Smooth muscle cell (in vitro differentiated cells): ENCODE measurements around the gene HSFX1. TPM values are rescaled to one million over a fixed set of nuclear protein-coding genes. Genes with fewer than 3 reads are reported as not detected.

Source experiments
- DNase-seq: peaks from one replicate; lab custom pipeline; 2025; ENCODE audit not compliant: unreplicated experiment; lab: John Stamatoyannopoulos, UW
- H2AFZ ChIP-seq: fragments of 200-600 bp; sonication (generic); 2 replicates; pipeline ENCODE4 v1.6.0; 2016; ENCODE audit warnings: antibody characterized with exemption, low read depth, mild to moderate bottlenecking
- H3F3A ChIP-seq: fragments of 200-600 bp; sonication (generic); 2 replicates; pipeline ENCODE4 v1.6.0; 2017; ENCODE audit warnings: antibody characterized with exemption, low read depth
- H3K27ac ChIP-seq: fragments of 200-600 bp; sonication (generic); 2 replicates; pipeline ENCODE4 v1.5.1; 2016; ENCODE audit warnings: low read depth, mild to moderate bottlenecking
- H3K27me3 ChIP-seq: fragments of 200-600 bp; sonication (generic); 2 replicates; pipeline ENCODE4 v1.6.1; 2016; ENCODE audit warnings: low read depth, mild to moderate bottlenecking
- H3K36me3 ChIP-seq: fragments of 200-600 bp; sonication (generic); 2 replicates; pipeline ENCODE4 v1.5.1; 2016; ENCODE audit warnings: low read depth
- H3K4me1 ChIP-seq: fragments of 200-600 bp; sonication (generic); 2 replicates; pipeline ENCODE4 v1.5.1; 2016; ENCODE audit warnings: low read depth
- H3K4me2 ChIP-seq: fragments of 200-600 bp; sonication (generic); 2 replicates; pipeline ENCODE4 v1.6.0; 2016; ENCODE audit warnings: mild to moderate bottlenecking
- H3K4me3 ChIP-seq: fragments of 200-600 bp; sonication (generic); 2 replicates; pipeline ENCODE4 v1.5.1; 2016; ENCODE audit warnings: mild to moderate bottlenecking
- H3K79me2 ChIP-seq: fragments of 200-600 bp; sonication (generic); 2 replicates; pipeline ENCODE4 v1.6.0; 2016; ENCODE audit warnings: low read depth, mild to moderate bottlenecking
- H3K9ac ChIP-seq: fragments of 200-600 bp; sonication (generic); 2 replicates; pipeline ENCODE4 v1.6.0; 2016; ENCODE audit warnings: low read depth
- H3K9me3 ChIP-seq: fragments of 200-600 bp; sonication (generic); replicated peaks from 2 replicates; pipeline ENCODE4 v1.5.1; 2016; ENCODE audit warnings: low read depth
- H4K20me1 ChIP-seq: fragments of 200-600 bp; sonication (generic); 2 replicates; pipeline ENCODE4 v1.6.0; 2016; ENCODE audit warnings: low read depth
- CTCF ChIP-seq: fragments of 200-600 bp; sonication (generic); IDR thresholded peaks from 2 replicates; pipeline ENCODE4 v1.5.1; 2017; ENCODE audit warnings: borderline replicate concordance, mild to moderate bottlenecking, antibody characterized with exemption; ENCODE audit not compliant: insufficient read depth, poor library complexity, severe bottlenecking
- WGBS: methylation state at CpG from one replicate; pipeline ENCODE4 v1.1.7; 2016; ENCODE audit warnings: low lambda C conversion rate; 5-methylcytosine and 5-hydroxymethylcytosine counted together
- polyA plus RNA-seq: library from polyadenylated mRNA; unstranded; fragments of >200 nt; fragmentation: Nextera tagmentation; extraction: Ambion mirVana; gene quantifications from 2 replicates; pipeline ENCODE4 v1.2.1, GENCODE V29; 2016
- total RNA-seq: library from RNA; depleted of rRNA; stranded (reverse); fragments of >200 nt; gene quantifications from 2 replicates; pipeline ENCODE4 v1.2.3, GENCODE V29; 2014

HSFX1 gene
- total and polyA plus RNA-seq, 2 experiments from 2014 or later, result 0.31 to 1.1 TPM

GRCh38 chrX:149807747-149808458 is 34.0 kb downstream of the HSFX1 start:
- 86% methylated on average over 11 of the region's 12 CpGs for WGBS

DNA sequence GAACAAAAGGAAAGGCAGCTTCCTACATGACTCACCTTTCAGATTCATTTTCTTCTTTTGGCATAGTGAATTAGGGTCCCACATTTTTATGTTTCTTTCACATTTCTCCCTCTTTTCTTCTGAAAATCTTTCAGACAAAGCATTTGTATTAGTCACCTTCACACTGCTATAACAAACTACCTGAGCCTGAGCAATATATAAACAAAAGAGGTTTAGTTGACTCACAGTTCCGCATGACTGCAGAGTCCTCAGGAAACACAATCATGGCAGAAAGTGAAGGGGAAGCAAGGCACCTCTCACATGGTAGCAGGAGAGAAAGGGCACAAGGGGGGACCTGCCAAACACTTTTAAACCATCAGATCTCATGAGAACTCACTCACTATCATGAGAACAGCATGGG is 44.8 kb downstream of the HSFX1 start:
- Histone ChIP-seq H3K36me3 (no peaks in the 10 kb centered on the region), H3K27me3 (no peaks in the 10 kb centered on the region), H3K79me2 (no peaks in the 10 kb centered on the region), H4K20me1 (no peaks in the 10 kb centered on the region), H3K4me1 (no peaks in the 10 kb centered on the region), H3K9me3 (peaks cover 2% of the 10 kb centered on the region), H2AFZ (no peak overlapping the region), H3K27ac (no peak overlapping the region), H3K9ac (no peak overlapping the region), H3F3A (no peaks in the 10 kb centered on the region), H3K4me3 (no peak overlapping the region), H3K4me2 (no peak overlapping the region)
- DNase-seq, result no peak
- no peak for TF ChIP-seq CTCF
- WGBS, result 68% methylated on average over 1 of the region's 1 CpG

More at GRCh38 chrX:149807747-149808458, 34.0 kb downstream of the HSFX1 start:
- TF ChIP-seq CTCF, result no peak
- no peak overlapping the region for H3K4me3 ChIP-seq
- H2AFZ ChIP-seq, result no peak overlapping the region
- no peak overlapping the region for H3K9ac ChIP-seq
- H3K4me2 ChIP-seq, result no peak overlapping the region
- no peaks in the 10 kb centered on the region for H3K79me2 ChIP-seq
- no peak overlapping the region for H3K27ac ChIP-seq
- H3F3A ChIP-seq, result no peaks in the 10 kb centered on the region
- H3K27me3 ChIP-seq, result no peaks in the 10 kb centered on the region
- H3K36me3 ChIP-seq, result no peaks in the 10 kb centered on the region
- no peak for DNase-seq
- no peaks in the 10 kb centered on the region for H3K4me1 ChIP-seq
- no peaks in the 10 kb centered on the region for H3K9me3 ChIP-seq
- no peaks in the 10 kb centered on the region for H4K20me1 ChIP-seq

DNA sequence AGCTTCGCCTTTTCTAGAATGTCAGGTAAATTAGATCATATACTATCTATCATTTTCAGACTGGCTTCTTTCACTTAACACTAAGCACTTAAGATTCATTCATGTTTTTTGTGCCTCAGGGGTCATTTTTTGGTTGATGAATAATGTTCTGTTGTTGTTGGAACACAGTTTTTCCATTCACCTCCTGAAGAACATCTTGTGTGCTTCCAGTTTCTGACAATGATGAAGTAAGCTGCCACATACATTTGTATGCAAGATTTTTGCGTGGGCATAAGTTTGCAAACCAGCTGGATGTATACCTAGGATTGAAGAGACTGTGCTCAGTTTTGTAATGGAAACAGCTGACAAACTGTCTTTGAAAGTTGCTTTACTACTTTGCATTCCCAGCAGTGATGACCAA is 45.5 kb downstream of the HSFX1 start:
- no peaks in the 10 kb centered on the region for H3K4me1 ChIP-seq
- no peak overlapping the region for H3K4me3 ChIP-seq
- H3K9ac ChIP-seq, result no peak overlapping the region
- TF ChIP-seq CTCF, result no peak
- H3K27ac ChIP-seq, result no peak overlapping the region
- no peaks in the 10 kb centered on the region for H3F3A ChIP-seq
- no peaks in the 10 kb centered on the region for H3K36me3 ChIP-seq
- H4K20me1 ChIP-seq, result no peaks in the 10 kb centered on the region
- 60% methylated on average over 2 of the region's 2 CpGs for WGBS
- DNase-seq, result no peak
- H3K4me2 ChIP-seq, result no peak overlapping the region
- no peaks in the 10 kb centered on the region for H3K9me3 ChIP-seq
- H3K27me3 ChIP-seq, result no peaks in the 10 kb centered on the region
- H3K79me2 ChIP-seq, result no peaks in the 10 kb centered on the region
- H2AFZ ChIP-seq, result no peak overlapping the region

GRCh38 chrX:149825424-149825823 is 51.6 kb downstream of the HSFX1 start:
- H4K20me1 ChIP-seq, result no peaks in the 10 kb centered on the region
- DNase-seq, result no peak
- H3K27ac ChIP-seq, result no peak overlapping the region
- 27% methylated on average over 3 of the region's 3 CpGs for WGBS
- no peak overlapping the region for H3K9ac ChIP-seq
- H3K4me3 ChIP-seq, result no peak overlapping the region
- H3K36me3 ChIP-seq, result no peaks in the 10 kb centered on the region
- H2AFZ ChIP-seq, result no peak overlapping the region
- peaks cover under 1% of the 10 kb centered on the region for H3K4me1 ChIP-seq
- no peaks in the 10 kb centered on the region for H3K27me3 ChIP-seq
- H3F3A ChIP-seq, result no peaks in the 10 kb centered on the region
- no peak overlapping the region for H3K4me2 ChIP-seq
- H3K9me3 ChIP-seq, result no peaks in the 10 kb centered on the region
- no peaks in the 10 kb centered on the region for H3K79me2 ChIP-seq
- TF ChIP-seq CTCF, result peak; percentile 26
